C4-2B (cell line): Measurements from ENCODE around the gene AGK.

ENCODE experiments used
- CTCF ChIP-seq: fragments of 450-650 bp; conservative IDR thresholded peaks from 2 replicates; pipeline ENCODE4 v1.5.1; 2017; ENCODE audit warnings: mild to moderate bottlenecking
- ZFX ChIP-seq: fragments of 450-650 bp; IDR thresholded peaks from 2 replicates; pipeline ENCODE4 v1.6.1; 2017

GRCh38 chr7:141537906-141538305 lies 13.3 kb upstream of the AGK start:
- TF ChIP-seq CTCF (no peak), ZFX (no peak)
